ENCODE data around the gene FANCL.
"Not testable (repeated sequence)": the region's sequence is repeated elsewhere in the genome, so short reads cannot be mapped to it uniquely, and the experiment has no call there.

- TF ChIP-seq CTCF (IDR thresholded peaks at IDR 0.05; ENCODE audit: low read length); EZH2 (IDR thresholded peaks at IDR 0.05; ENCODE audit: borderline replicate concordance, low read length): not testable (repeated sequence)
Observed at GRCh38 chr2:58170334-58170933, 70.7 kb downstream of the FANCL start.
